Smooth muscle cell (in vitro differentiated cells): Measurements from ENCODE around the gene CDK14. TPM values are rescaled to one million over a fixed set of nuclear protein-coding genes. Genes with fewer than 3 reads are reported as not detected.
"Not testable (repeated sequence)": the region's sequence is repeated elsewhere in the genome, so short reads cannot be mapped to it uniquely, and the experiment has no call there.

Source experiments
- DNase-seq: peaks from one replicate; lab custom pipeline; 2025; ENCODE audit not compliant: unreplicated experiment; lab: John Stamatoyannopoulos, UW
- H2AFZ ChIP-seq: fragments of 200-600 bp; sonication (generic); 2 replicates; pipeline ENCODE4 v1.6.0; 2016; ENCODE audit warnings: antibody characterized with exemption, low read depth, mild to moderate bottlenecking
- H3F3A ChIP-seq: fragments of 200-600 bp; sonication (generic); 2 replicates; pipeline ENCODE4 v1.6.0; 2017; ENCODE audit warnings: antibody characterized with exemption, low read depth
- H3K27ac ChIP-seq: fragments of 200-600 bp; sonication (generic); 2 replicates; pipeline ENCODE4 v1.5.1; 2016; ENCODE audit warnings: low read depth, mild to moderate bottlenecking
- H3K27me3 ChIP-seq: fragments of 200-600 bp; sonication (generic); 2 replicates; pipeline ENCODE4 v1.6.1; 2016; ENCODE audit warnings: low read depth, mild to moderate bottlenecking
- H3K36me3 ChIP-seq: fragments of 200-600 bp; sonication (generic); 2 replicates; pipeline ENCODE4 v1.5.1; 2016; ENCODE audit warnings: low read depth
- H3K4me1 ChIP-seq: fragments of 200-600 bp; sonication (generic); 2 replicates; pipeline ENCODE4 v1.5.1; 2016; ENCODE audit warnings: low read depth
- H3K4me2 ChIP-seq: fragments of 200-600 bp; sonication (generic); 2 replicates; pipeline ENCODE4 v1.6.0; 2016; ENCODE audit warnings: mild to moderate bottlenecking
- H3K4me3 ChIP-seq: fragments of 200-600 bp; sonication (generic); 2 replicates; pipeline ENCODE4 v1.5.1; 2016; ENCODE audit warnings: mild to moderate bottlenecking
- H3K79me2 ChIP-seq: fragments of 200-600 bp; sonication (generic); 2 replicates; pipeline ENCODE4 v1.6.0; 2016; ENCODE audit warnings: low read depth, mild to moderate bottlenecking
- H3K9ac ChIP-seq: fragments of 200-600 bp; sonication (generic); 2 replicates; pipeline ENCODE4 v1.6.0; 2016; ENCODE audit warnings: low read depth
- H3K9me3 ChIP-seq: fragments of 200-600 bp; sonication (generic); replicated peaks from 2 replicates; pipeline ENCODE4 v1.5.1; 2016; ENCODE audit warnings: low read depth
- H4K20me1 ChIP-seq: fragments of 200-600 bp; sonication (generic); 2 replicates; pipeline ENCODE4 v1.6.0; 2016; ENCODE audit warnings: low read depth
- WGBS: methylation state at CpG from one replicate; pipeline ENCODE4 v1.1.7; 2016; ENCODE audit warnings: low lambda C conversion rate; 5-methylcytosine and 5-hydroxymethylcytosine counted together
- polyA plus RNA-seq: library from polyadenylated mRNA; unstranded; fragments of >200 nt; fragmentation: Nextera tagmentation; extraction: Ambion mirVana; gene quantifications from 2 replicates; pipeline ENCODE4 v1.2.1, GENCODE V29; 2016
- total RNA-seq: library from RNA; depleted of rRNA; stranded (reverse); fragments of >200 nt; gene quantifications from 2 replicates; pipeline ENCODE4 v1.2.3, GENCODE V29; 2014
- TF ChIP-seq, protein P1 (sequence below): fragments of 200-600 bp; sonication (generic); IDR thresholded peaks from 2 replicates; pipeline ENCODE4 v1.5.1; 2017; ENCODE audit warnings: borderline replicate concordance, mild to moderate bottlenecking, antibody characterized with exemption; ENCODE audit not compliant: insufficient read depth, poor library complexity, severe bottlenecking

The CDK14 gene
- total and polyA plus RNA-seq, 2 experiments from 2014 or later, result 4.1 to 5.3 TPM

DNA sequence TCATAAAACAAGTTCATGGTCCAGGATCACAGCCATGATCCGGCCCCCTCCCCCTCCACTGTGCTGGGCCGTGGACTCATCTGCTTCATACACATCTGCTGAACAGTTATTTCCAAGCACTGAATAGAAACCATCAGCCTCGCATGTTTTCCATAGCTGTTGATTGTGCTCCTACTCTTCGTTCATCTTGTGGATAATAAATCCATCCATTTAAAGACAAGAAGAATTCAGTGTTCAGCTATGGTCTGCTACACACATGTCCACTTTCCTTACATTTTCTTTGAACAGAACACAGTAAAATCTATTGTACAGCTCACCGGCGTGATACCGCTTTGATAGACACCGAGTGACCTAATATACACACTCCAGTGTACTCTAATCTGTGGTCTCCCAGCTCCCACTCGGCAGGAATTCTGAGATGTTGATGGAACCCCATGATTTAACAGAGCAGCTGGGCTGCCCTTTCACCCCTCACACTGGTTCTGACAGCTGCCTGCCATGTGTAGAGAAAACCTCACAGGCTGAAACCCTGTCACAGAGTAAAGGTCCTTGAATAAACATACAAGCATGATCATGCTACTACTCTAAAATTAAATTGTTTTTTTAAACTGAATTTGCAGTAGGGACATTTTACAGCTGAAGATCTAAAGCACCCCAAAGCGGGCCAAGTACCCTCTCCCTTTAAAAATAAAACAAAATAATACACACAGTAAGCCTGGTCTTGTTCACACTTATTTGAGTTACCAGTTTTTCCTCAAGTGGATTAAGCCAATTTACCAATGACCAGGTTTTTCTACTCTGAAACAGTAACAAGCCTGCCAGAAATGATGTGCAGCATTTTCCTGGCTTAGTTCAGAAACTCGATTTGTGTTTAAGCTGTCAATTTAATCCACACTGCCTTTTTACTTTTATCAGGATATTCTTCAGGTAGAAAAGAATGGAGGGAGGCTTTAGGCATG, 573.0 kb downstream of the CDK14 start:
- no peaks in the 10 kb centered on the region for H3K36me3 ChIP-seq
- H3K4me1 ChIP-seq, result peaks cover 15% of the 10 kb centered on the region
- no peaks in the 10 kb centered on the region for H3K79me2 ChIP-seq
- no peak overlapping the region for H3K4me2 ChIP-seq
- no peak for DNase-seq
- H3K4me3 ChIP-seq, result no peak overlapping the region
- H2AFZ ChIP-seq, result no peak overlapping the region
- H3K9ac ChIP-seq, result no peak overlapping the region
- peaks cover 15% of the 10 kb centered on the region for H3F3A ChIP-seq
- TF ChIP-seq, protein P1, sequence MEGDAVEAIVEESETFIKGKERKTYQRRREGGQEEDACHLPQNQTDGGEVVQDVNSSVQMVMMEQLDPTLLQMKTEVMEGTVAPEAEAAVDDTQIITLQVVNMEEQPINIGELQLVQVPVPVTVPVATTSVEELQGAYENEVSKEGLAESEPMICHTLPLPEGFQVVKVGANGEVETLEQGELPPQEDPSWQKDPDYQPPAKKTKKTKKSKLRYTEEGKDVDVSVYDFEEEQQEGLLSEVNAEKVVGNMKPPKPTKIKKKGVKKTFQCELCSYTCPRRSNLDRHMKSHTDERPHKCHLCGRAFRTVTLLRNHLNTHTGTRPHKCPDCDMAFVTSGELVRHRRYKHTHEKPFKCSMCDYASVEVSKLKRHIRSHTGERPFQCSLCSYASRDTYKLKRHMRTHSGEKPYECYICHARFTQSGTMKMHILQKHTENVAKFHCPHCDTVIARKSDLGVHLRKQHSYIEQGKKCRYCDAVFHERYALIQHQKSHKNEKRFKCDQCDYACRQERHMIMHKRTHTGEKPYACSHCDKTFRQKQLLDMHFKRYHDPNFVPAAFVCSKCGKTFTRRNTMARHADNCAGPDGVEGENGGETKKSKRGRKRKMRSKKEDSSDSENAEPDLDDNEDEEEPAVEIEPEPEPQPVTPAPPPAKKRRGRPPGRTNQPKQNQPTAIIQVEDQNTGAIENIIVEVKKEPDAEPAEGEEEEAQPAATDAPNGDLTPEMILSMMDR, result no peak
- H3K27ac ChIP-seq, result no peak overlapping the region
- no peaks in the 10 kb centered on the region for H3K9me3 ChIP-seq
- H3K27me3 ChIP-seq, result no peaks in the 10 kb centered on the region
- WGBS, result 86% methylated on average over 11 of the region's 11 CpGs
- no peaks in the 10 kb centered on the region for H4K20me1 ChIP-seq

DNA sequence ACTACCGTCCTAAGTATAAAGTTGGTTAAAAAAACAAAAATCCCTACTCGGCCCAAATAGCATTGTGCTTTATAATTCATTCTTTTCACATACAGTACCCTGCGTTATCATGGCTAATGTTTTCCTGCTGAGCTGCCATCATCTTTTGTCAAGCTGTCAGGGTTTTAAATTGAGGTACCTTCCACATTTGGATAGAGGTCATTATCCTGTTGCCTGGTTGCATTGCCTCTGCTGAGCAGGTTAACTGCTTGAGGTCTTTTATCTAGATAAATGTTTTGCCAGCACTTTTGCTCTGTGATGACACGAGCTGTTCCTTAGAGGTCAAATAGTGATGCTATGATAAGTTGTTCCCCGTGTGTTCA, 573.7 kb downstream of the CDK14 start:
- H3K36me3 ChIP-seq, result no peaks in the 10 kb centered on the region
- H3K27ac ChIP-seq, result no peak overlapping the region
- H3K9ac ChIP-seq, result no peak overlapping the region
- no peak overlapping the region for H3K4me2 ChIP-seq
- peaks cover 9% of the 10 kb centered on the region for H3K4me1 ChIP-seq
- H3K27me3 ChIP-seq, result no peaks in the 10 kb centered on the region
- no peak overlapping the region for H3K4me3 ChIP-seq
- WGBS, result 56% methylated on average over 5 of the region's 5 CpGs
- no peaks in the 10 kb centered on the region for H3K79me2 ChIP-seq
- H2AFZ ChIP-seq, result no peak overlapping the region
- no peaks in the 10 kb centered on the region for H3K9me3 ChIP-seq
- H4K20me1 ChIP-seq, result no peaks in the 10 kb centered on the region
- no peak for DNase-seq
- H3F3A ChIP-seq, result peaks cover 9% of the 10 kb centered on the region
- TF ChIP-seq, protein P1, result no peak

DNA sequence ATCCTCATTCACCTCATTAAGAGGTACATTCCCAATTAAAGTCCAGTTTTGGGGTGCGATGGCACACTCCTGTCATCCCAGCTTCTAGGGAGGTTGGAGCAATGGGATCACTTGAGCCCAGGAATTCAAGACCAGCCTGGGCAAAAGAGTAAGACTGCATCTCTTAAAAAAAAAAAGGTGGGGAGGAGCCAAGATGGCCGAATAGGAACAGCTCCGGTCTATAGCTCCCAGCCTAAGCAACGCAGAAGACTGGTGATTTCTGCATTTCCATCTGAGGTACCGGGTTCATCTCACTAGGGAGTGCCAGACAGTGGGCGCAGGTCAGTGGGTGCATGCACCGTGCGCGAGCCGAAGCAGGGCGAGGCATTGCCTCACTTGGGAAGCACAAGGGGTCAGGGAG, 577.1 kb downstream of the CDK14 start:
- WGBS, result 93% methylated on average over 11 of the region's 11 CpGs
- H3K36me3 ChIP-seq, H4K20me1 ChIP-seq, H2AFZ ChIP-seq, H3K27ac ChIP-seq, H3K9me3 ChIP-seq, H3K9ac ChIP-seq, H3K4me3 ChIP-seq, H3K79me2 ChIP-seq, H3K4me2 ChIP-seq, H3F3A ChIP-seq, H3K27me3 ChIP-seq, DNase-seq, H3K4me1 ChIP-seq: not testable (repeated sequence)

DNA sequence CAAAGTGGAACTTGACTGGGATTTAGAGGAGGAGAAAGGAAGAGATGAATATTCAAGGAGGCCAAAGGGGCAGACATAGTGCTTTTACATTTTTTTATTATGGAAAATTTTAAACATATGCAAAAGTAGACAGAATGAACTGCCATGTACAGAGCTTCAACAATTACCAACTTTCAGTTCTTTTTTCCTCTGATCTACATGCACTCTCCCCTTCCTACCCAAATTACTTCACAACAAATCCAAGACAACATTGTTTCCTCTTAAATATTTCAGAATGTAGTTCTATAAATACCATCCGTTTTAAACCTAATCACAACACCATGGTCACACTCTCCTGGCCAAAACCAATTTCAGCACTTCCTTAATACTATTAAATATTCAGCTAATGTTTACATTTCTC, 584.6 kb downstream of the CDK14 start:
- H3K4me3 ChIP-seq, result no peak overlapping the region
- H3F3A ChIP-seq, result no peaks in the 10 kb centered on the region
- 89% methylated on average over 1 of the region's 1 CpG for WGBS
- no peak overlapping the region for H3K27ac ChIP-seq
- H2AFZ ChIP-seq, result no peak overlapping the region
- H3K79me2 ChIP-seq, result no peaks in the 10 kb centered on the region
- no peaks in the 10 kb centered on the region for H3K36me3 ChIP-seq
- TF ChIP-seq, protein P1, result no peak
- peaks cover 9% of the 10 kb centered on the region for H3K4me1 ChIP-seq
- no peaks in the 10 kb centered on the region for H3K9me3 ChIP-seq
- DNase-seq, result no peak
- no peaks in the 10 kb centered on the region for H4K20me1 ChIP-seq
- H3K27me3 ChIP-seq, result no peaks in the 10 kb centered on the region
- no peak overlapping the region for H3K4me2 ChIP-seq
- H3K9ac ChIP-seq, result no peak overlapping the region
